Adrenal gland (tissue), 5 donors: ENCODE data around the gene PSMG4.

ENCODE experiments used
- POLR2A ChIP-seq, 2 donors: fragments of 450-650 bp; IDR thresholded peaks; one replicate each; pipeline ENCODE4 v1.6.1; 2017; ENCODE audit warnings: antibody characterized with exemption in 2 of 2, mild to moderate bottlenecking in 2 of 2, moderate library complexity in 1 of 2
- TF ChIP-seq, protein P1 (sequence below), 6 experiments: fragments of 450-650 bp in 4 of 6; fragments of 200-600 bp in 2 of 6; sonication (generic) in 1 of 6; IDR thresholded peaks; 1 replicate in 5 of 6; 2 replicates in 1 of 6; pipeline versions ENCODE4 v1.5.1 to v1.8.0; 2016 to 2021; ENCODE audit warnings: antibody characterized with exemption in 6 of 6, mild to moderate bottlenecking in 2 of 6, moderate library complexity in 1 of 6
- donor health status: DM: no; HTN: no; CAD: no.

DNA sequence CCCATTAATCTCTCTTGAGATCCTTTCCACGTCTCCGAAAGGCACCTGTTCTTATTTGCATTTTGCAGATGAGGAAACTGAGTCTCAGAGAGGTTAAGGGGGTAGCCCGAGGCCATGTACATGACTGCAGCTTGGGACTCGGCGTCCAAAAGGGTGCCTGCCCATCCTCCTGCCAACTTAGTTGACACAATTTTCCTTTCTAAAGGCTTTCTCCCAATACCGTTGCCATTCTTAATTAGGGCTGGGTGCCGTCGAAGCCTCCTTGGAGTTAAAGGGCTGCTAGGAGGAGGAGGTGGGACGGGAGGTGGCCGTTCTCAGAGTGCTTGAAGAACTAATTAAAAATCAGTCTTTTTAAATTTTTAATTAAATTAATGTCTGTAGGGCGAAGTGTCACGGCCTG, 546 bp upstream of the PSMG4 start:
- TF ChIP-seq POLR2A (IDR thresholded peaks at IDR 0.05): no peak
- TF ChIP-seq, protein P1, sequence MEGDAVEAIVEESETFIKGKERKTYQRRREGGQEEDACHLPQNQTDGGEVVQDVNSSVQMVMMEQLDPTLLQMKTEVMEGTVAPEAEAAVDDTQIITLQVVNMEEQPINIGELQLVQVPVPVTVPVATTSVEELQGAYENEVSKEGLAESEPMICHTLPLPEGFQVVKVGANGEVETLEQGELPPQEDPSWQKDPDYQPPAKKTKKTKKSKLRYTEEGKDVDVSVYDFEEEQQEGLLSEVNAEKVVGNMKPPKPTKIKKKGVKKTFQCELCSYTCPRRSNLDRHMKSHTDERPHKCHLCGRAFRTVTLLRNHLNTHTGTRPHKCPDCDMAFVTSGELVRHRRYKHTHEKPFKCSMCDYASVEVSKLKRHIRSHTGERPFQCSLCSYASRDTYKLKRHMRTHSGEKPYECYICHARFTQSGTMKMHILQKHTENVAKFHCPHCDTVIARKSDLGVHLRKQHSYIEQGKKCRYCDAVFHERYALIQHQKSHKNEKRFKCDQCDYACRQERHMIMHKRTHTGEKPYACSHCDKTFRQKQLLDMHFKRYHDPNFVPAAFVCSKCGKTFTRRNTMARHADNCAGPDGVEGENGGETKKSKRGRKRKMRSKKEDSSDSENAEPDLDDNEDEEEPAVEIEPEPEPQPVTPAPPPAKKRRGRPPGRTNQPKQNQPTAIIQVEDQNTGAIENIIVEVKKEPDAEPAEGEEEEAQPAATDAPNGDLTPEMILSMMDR (IDR thresholded peaks at IDR 0.05): no peak
